HUDEP-2 (cell line): ENCODE results near the gene RIPK3.
"Not testable (repeated sequence)": the region's sequence is repeated elsewhere in the genome, so short reads cannot be mapped to it uniquely, and the experiment has no call there.

Experiments
- DNase-seq, 76 experiments: peaks; one replicate each; lab custom pipeline; 2025; ENCODE audit not compliant: unreplicated experiment in 76 of 76; lab: John Stamatoyannopoulos, UW

The RIPK3 gene

DNA sequence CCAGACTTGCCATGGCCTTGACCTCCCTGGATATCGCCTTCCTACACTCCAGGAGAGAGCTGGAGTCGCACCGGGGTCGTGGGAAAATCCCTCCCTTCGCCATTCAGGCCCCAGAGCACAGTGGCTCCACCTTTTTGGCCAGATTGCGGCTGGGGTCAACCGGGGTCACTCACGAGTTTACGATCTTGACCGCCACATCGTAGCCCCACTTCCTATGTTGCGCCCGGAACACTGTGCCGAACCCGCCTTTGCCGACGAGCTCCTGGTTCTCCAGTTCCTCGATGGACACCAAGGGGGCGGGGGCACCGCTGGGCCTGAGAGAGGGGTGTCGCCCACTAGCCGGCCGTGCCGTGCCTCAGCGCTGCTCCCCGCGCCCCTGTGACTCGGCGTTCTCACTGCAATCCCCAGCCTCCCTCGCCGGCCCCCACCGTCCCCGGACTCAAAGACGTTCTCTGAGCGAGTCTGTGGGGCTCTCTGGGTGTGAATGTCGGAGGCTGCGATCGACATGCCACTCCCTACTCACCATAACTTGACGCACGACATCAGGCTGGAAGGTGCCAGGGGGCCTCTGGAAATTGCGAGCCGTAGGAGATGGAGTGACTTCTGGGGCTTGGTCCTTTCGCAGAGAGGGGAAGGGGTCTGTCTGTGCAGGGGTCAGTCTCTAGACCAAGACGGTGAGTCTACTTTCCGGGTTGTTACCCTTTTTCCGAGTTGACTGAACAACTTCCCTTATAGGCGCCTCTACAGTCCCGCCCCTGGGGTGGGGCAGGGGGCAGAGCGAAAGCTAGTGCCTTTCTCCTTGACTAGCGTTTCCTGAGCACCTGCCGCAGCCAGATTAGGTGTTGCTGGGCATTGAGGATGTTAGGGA lies at the start of gene RIPK3:
TSS of gene RIPK3 (minus strand) at position 708 of the 868 bp plus-strand sequence. CDS start at position 543, 165 bp downstream.
- DNase-seq: peak in 2 of 76 experiments; percentile 9 to 10

GRCh38 chr14:24389226-24389848 lies 49.5 kb upstream of the RIPK3 start:
- no peak for DNase-seq

DNA sequence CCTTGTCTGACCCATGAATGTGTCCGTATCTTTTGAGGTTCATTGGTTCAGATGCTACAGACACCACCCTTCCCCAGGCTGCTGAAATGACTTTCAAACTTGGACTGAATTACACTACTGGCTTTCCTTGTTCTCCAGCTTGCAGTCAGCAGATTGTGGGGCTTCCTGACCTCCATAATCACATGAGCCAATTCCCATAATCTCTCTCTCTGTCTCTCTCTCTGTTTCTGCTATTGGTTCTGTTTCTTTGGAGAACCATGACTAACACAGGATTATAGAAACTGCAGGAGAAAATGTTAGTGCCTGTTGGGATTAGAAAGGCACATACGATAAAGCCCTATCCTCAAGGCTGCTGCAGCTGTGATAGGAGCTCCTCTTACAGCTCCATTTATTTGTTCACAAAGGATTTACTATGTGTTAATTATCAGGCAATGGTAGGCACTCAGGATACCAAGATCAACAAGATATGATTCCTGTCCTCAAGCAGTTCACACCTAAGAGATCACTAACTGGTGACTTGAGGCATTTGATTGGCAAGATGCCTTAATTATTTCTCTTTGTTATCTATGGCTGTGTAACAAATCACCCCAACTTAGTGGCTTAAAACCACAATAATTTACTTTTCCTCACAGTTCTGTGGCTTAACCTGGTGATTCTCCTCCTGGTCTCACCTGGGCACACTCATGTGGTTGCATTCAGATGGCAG lies 48.8 kb upstream of the RIPK3 start:
- DNase-seq: no peak

DNA sequence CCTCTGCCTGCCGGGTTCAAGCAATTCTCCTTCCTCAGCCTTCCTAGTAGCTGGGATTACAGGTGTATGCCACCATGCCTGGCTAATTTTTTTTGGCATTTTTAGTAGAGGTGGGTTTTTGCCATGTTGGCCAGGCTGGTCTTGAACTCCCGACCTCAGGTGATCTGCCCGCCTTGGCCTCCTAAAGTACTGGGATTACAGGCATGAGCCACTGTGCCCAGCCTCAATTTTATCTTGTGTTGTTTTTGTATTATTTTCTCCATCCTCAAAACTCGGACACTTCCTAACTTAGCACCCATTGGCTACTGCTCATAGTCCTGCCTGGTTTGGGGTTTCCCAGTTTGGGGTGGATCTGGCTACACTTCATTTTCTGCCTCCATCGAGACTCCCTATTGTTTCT lies 47.8 kb upstream of the RIPK3 start:
- DNase-seq: not testable (repeated sequence)

- no peak for DNase-seq
Observed at GRCh38 chr14:24387009-24387345, 47.2 kb upstream of the RIPK3 start.

GRCh38 chr14:24385524-24385923 lies 45.7 kb upstream of the RIPK3 start:
- no peak for DNase-seq

DNA sequence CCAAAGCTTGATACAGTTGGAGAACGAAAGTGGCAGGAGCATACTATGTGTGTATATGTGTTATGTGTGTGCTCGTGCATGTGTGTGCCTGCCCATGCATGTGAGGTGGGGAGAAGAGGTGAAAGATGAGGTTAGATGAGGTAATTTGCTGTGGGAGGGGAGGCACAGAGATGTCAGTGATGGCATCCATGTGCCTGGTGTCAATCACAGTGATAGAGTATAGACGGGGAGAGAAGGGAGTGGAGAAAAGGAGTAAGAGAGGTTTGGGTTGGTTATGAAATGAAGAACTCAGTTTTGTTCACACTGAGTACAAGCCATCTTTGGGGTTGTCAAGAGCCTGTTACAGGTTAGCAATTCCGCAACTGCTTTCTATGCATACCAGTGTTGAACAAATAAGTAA lies 44.4 kb upstream of the RIPK3 start:
- DNase-seq: no peak

DNA sequence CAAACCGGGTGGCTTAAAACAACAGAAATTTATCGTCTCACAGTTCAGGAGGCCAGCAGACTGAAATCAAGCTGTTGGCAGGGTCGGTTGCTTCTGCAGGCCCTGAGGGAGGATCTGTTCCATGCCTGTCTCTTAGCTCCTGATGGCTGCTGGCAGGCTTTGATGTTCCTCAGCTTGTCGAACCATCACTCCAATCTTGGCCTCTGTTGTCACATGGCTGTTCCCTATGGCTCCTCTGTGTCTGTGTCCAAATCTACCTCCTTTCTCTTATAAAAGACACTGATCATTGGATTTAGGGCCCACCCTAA lies 42.2 kb upstream of the RIPK3 start:
- DNase-seq: no peak

GRCh38 chr14:24381363-24382063 lies 41.7 kb upstream of the RIPK3 start:
- no peak for DNase-seq

DNA sequence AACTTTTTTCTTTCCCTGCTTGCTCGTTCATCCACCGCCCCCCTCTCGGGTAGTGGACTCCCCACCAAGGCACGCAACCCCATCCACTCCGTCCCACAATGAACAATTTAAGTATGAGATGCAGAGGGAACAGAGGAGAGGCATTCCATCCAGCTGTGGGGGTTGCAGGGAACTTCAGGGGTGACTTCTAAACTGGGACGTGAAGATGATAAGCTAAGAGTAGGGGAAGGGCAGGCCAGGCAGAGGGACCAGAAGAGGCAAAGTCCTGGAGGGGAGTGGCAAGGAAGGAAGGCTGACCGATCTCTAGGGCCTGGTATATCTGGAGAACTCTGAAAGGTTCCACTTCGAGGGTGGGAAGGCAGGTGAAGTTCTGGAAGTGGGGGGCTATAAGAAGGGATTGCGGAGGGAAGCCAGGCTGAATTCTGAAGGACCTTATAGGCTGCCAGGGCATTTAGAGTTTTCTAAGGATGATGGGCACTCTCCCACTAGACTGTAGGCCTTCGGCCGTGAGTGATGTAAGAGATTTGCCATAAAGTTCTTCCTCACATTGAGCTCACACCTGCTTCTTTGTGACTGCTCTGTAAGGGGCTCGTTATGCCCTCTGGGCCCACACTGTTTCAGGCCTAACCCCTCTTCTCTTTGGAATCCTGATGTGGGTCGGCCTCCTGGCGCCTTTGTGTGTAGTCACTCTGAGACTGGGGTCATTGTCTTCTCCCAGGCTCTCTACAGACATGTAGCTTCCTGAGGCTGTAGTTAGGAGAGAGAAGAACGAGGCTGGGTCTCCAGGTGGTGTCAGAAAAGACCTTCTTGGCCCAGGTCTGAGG lies 40.3 kb upstream of the RIPK3 start:
- no peak for DNase-seq

DNA sequence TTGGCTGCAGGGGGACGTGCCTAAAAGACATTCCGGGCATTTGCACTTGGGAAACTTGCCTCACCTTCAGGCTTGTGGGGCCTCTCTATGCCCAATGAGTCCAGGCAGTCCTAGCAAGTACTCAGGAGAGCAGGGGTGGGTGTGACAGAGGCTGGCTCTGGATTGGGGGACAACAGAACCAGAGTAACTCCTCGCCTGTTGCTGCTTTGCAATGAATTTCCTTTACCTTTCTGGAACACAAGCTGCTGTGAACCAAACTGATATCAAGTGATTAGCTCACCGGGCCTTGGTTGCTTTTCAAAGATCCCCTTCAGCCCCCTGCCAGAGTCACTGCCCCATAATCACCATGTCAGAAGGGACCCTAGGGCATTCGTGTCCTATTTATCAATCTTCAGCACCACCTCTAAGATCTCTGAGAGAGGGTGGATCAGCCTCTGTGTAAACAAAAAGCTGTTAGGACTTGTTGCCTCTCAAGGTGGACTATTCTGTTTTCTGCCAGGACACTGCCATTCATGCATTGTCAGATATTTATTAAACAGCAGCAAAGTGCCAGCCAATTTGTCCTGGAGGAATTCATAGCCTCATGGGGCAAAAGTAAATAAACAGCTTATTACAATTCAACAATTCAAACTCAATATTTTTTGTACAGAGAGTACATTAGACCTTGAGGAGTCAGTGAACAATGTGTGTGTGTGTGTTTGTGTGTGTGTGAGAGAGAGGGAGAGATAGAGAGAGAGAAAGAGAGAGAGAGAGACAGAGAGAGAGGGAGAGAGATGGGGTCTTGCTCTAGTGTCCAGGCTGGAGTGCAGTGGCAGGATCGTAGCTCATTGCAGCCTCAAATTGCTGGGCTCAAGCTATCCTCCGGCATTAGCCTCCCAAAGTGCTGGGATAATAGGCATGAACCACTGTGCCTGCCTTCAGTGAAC lies 39.5 kb upstream of the RIPK3 start:
- no peak for DNase-seq

- DNase-seq: no peak
Observed at GRCh38 chr14:24378327-24378726, 38.5 kb upstream of the RIPK3 start.

DNA sequence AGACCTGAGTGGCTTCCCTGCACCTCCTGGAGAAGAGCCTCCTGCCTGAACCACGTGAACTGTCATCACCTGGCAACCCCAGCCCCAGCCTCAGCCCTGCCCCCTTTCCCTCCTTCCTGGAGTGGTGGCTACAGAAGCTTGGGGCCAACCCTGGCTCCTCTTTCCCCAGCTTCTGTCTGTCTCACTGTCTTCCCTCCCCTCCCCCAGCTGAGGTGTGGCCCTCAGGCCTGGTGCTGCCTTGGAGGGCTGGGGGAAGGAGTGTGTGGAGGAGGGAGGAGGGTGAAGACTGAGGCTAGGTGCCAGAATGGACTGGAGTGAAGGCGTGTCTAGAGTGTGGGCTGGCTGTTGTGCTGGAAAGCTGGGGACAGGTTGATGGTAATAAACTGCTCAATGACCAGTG lies 37.9 kb upstream of the RIPK3 start:
- DNase-seq: peak in 47 of 76 experiments; percentile 3 to 76 (median 39)

DNA sequence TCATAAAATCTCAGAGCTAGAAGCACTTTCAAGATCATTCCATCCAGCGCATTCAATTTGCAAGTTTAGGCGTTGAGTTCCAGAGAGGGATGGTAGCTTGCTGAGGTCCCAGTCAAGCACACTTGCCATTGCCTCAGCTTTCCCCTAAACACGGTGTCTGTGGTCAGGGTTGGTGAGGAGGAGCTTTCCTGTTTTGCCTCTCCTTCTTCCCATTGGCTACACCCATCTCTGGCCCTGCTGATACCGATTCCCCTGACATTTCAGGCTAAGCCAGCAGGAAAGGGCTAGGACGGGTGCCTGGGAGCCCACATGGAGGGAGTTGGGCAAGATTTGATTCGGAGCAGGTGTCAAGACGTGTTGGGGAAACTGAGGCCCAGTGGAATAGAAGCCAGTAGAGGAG lies 37.3 kb upstream of the RIPK3 start:
- no peak for DNase-seq

- DNase-seq: no peak
Observed at GRCh38 chr14:24376448-24377070, 36.8 kb upstream of the RIPK3 start.

GRCh38 chr14:24372701-24373416 lies 33.1 kb upstream of the RIPK3 start:
- no peak for DNase-seq

- not testable (repeated sequence) for DNase-seq
Observed at GRCh38 chr14:24371605-24372004, 31.8 kb upstream of the RIPK3 start.

- DNase-seq: no peak
Observed at GRCh38 chr14:24370748-24371147, 31.0 kb upstream of the RIPK3 start.
